ENCODE results near the gene SYCN.

DNA sequence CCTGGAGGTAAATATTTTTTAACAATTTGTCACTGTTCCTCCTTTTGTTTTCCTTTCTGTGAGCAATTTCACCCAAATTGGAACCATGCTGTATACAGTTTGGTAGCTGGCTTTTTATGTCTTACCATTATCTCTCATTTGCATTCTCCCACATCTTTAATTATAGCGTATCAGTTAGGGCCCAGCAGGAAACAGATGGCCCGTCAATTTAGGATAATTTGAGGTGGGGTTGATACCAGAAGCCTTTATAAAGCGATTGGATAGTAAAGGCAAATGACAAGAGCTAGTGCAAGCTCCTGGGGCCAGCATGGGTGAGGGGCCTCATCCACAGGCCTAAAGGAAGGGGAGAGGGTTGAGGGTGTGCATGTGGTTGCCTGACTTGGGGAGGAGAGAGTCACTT is 48.4 kb upstream of the SYCN start:
- TF ChIP-seq, protein P1, sequence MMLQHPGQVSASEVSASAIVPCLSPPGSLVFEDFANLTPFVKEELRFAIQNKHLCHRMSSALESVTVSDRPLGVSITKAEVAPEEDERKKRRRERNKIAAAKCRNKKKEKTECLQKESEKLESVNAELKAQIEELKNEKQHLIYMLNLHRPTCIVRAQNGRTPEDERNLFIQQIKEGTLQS (IDR thresholded peaks at IDR 0.05): no peak
- TF ChIP-seq POLR2A (IDR thresholded peaks at IDR 0.05; ENCODE audit: borderline replicate concordance, extremely low read depth, insufficient read depth, insufficient read length): no peak
- TF ChIP-seq, protein P2, sequence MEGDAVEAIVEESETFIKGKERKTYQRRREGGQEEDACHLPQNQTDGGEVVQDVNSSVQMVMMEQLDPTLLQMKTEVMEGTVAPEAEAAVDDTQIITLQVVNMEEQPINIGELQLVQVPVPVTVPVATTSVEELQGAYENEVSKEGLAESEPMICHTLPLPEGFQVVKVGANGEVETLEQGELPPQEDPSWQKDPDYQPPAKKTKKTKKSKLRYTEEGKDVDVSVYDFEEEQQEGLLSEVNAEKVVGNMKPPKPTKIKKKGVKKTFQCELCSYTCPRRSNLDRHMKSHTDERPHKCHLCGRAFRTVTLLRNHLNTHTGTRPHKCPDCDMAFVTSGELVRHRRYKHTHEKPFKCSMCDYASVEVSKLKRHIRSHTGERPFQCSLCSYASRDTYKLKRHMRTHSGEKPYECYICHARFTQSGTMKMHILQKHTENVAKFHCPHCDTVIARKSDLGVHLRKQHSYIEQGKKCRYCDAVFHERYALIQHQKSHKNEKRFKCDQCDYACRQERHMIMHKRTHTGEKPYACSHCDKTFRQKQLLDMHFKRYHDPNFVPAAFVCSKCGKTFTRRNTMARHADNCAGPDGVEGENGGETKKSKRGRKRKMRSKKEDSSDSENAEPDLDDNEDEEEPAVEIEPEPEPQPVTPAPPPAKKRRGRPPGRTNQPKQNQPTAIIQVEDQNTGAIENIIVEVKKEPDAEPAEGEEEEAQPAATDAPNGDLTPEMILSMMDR (IDR thresholded peaks at IDR 0.05 in 2 of 3, conservative IDR thresholded peaks at IDR 0.05 in 1 of 3; ENCODE audit: borderline replicate concordance in 1 of 3, insufficient read depth in 1 of 3, low read depth in 2 of 3, low read length in 2 of 3): no peak
- TF ChIP-seq JUND (IDR thresholded peaks at IDR 0.05): no peak
- no peak for TF ChIP-seq YY1 (IDR thresholded peaks at IDR 0.05; ENCODE audit: extremely low read depth, insufficient replicate concordance, low read depth, low read length)
- TF ChIP-seq EZH2phosphoT487 (IDR thresholded peaks at IDR 0.05; ENCODE audit: borderline replicate concordance): no peak
- TF ChIP-seq SIN3A (IDR thresholded peaks at IDR 0.05; ENCODE audit: low read depth): no peak

Measured in HCT116 (cell line).